ENCODE results near the gene FAM83E. TPM values are rescaled to one million over a fixed set of nuclear protein-coding genes. Genes with fewer than 3 reads are reported as not detected.

The FAM83E gene
- total RNA-seq, 6 donors from 2014 or later: 24.0 to 87.3 (median 43.3) TPM

- H3K4me1 ChIP-seq: peaks cover 50 to 61% (median 57%) of the 10 kb centered on the region in 4 donors
- DNase-seq: peak; percentile 24 to 87
Measured at GRCh38 chr19:48629599-48630295, 14.9 kb upstream of the FAM83E start.

GRCh38 chr19:48629297-48629598, 14.4 kb upstream of the FAM83E start:
- Histone ChIP-seq H3K36me3 (peaks cover 0 to 25% (median 6%) of the 10 kb centered on the region in 4 donors), H3K27ac (peak overlapping the region; percentile 7 to 94 (median 78)), H3K27me3 (no peaks in the 10 kb centered on the region), H3K4me1 (peaks cover 48 to 61% (median 58%) of the 10 kb centered on the region in 4 donors), H3K9me3 (no peaks in the 10 kb centered on the region), H3K4me3 (no peak overlapping the region)
- DNase-seq: peak in 1 of 2 donors; percentile 84
- no peak for ATAC-seq (ENCODE audit: low FRiP score in 2 of 2)
- WGBS, 2 donors: 93 to 97% methylated on average over 9 to 12 of the region's 22 CpGs
- TF ChIP-seq POLR2AphosphoS5 (IDR thresholded peaks at IDR 0.05) (no peak), POLR2A (IDR thresholded peaks at IDR 0.05) (no peak), CTCF (IDR thresholded peaks at IDR 0.05) (no peak), EP300 (IDR thresholded peaks at IDR 0.05) (no peak)

More at GRCh38 chr19:48629599-48630295, 14.9 kb upstream of the FAM83E start:
- Histone ChIP-seq H3K4me3 (no peak overlapping the region), H3K36me3 (peaks cover 0 to 25% (median 6%) of the 10 kb centered on the region in 4 donors), H3K27me3 (no peaks in the 10 kb centered on the region), H3K9me3 (no peaks in the 10 kb centered on the region), H3K27ac (peak overlapping the region; percentile 70 to 94 (median 78))
- peak in 1 of 2 donors; percentile 0 for ATAC-seq (ENCODE audit: low FRiP score in 2 of 2)
- WGBS, 2 donors: 66 to 77% methylated on average over 32 to 40 of the region's 48 CpGs
- no peak for TF ChIP-seq CTCF (IDR thresholded peaks at IDR 0.05)
- no peak for TF ChIP-seq EP300 (IDR thresholded peaks at IDR 0.05)
- no peak for TF ChIP-seq POLR2AphosphoS5 (IDR thresholded peaks at IDR 0.05)
- TF ChIP-seq POLR2A (IDR thresholded peaks at IDR 0.05): no peak

- TF ChIP-seq POLR2AphosphoS5 (IDR thresholded peaks at IDR 0.05) (no peak), POLR2A (IDR thresholded peaks at IDR 0.05) (no peak), CTCF (IDR thresholded peaks at IDR 0.05) (no peak), EP300 (IDR thresholded peaks at IDR 0.05) (no peak)
- WGBS, 2 donors: 82 to 88% methylated on average over 28 to 33 of the region's 34 CpGs
- peaks cover 45 to 58% (median 55%) of the 10 kb centered on the region in 4 donors for H3K4me1 ChIP-seq
Measured at GRCh38 chr19:48628486-48629296, 13.8 kb upstream of the FAM83E start.

GRCh38 chr19:48627865-48628314, 13.0 kb upstream of the FAM83E start:
- H3K27ac ChIP-seq: peak overlapping the region in 3 of 4 donors; percentile 17 to 72 (median 23)
- 90% methylated on average over 2 to 16 of the region's 17 CpGs for WGBS, 2 donors
- no peak overlapping the region for H3K4me3 ChIP-seq
- ATAC-seq (ENCODE audit: low FRiP score in 2 of 2) (no peak), DNase-seq (no peak)
- H3K4me1 ChIP-seq: peaks cover 45 to 58% (median 55%) of the 10 kb centered on the region in 4 donors
- TF ChIP-seq POLR2A (IDR thresholded peaks at IDR 0.05) (no peak), CTCF (IDR thresholded peaks at IDR 0.05) (no peak), POLR2AphosphoS5 (IDR thresholded peaks at IDR 0.05) (no peak), EP300 (IDR thresholded peaks at IDR 0.05) (no peak)
- no peaks in the 10 kb centered on the region for H3K9me3 ChIP-seq
- peaks cover 0 to 25% (median 6%) of the 10 kb centered on the region in 4 donors for H3K36me3 ChIP-seq
- no peaks in the 10 kb centered on the region for H3K27me3 ChIP-seq

More at GRCh38 chr19:48628486-48629296, 13.8 kb upstream of the FAM83E start:
- peak in 1 of 2 donors; percentile 68 for DNase-seq
- no peaks in the 10 kb centered on the region for H3K9me3 ChIP-seq
- peaks cover 0 to 25% (median 6%) of the 10 kb centered on the region in 4 donors for H3K36me3 ChIP-seq
- no peak for ATAC-seq (ENCODE audit: low FRiP score in 2 of 2)
- peak overlapping the region in 3 of 4 donors; percentile 23 to 94 (median 72) for H3K27ac ChIP-seq
- H3K27me3 ChIP-seq: no peaks in the 10 kb centered on the region
- H3K4me3 ChIP-seq: no peak overlapping the region

All from upper lobe of left lung (tissue), 6 donors.